ENCODE results near the gene EVX2. TPM values are rescaled to one million over a fixed set of nuclear protein-coding genes. Genes with fewer than 3 reads are reported as not detected.

The EVX2 gene
- total RNA-seq, 3 donors from 2014 or later, result not detected

- intact Hi-C loops (cut with DNase I; ENCODE audit: low total_unique reads), result no loop called here
- no peaks in the 10 kb centered on the region for H3K4me1 ChIP-seq
- H3K4me3 ChIP-seq, result peak overlapping the region; percentile 21 to 62 (median 36)
- peak overlapping the region in 1 of 2 donors; percentile 75 for H3K27ac ChIP-seq
- peaks cover 9 to 100% of the 10 kb centered on the region in 2 donors for H3K27me3 ChIP-seq
- H3K36me3 ChIP-seq, result no peaks in the 10 kb centered on the region
- TF ChIP-seq POLR2AphosphoS5 (IDR thresholded peaks at IDR 0.05) (no peak), POLR2A (IDR thresholded peaks at IDR 0.05) (no peak), CTCF (IDR thresholded peaks at IDR 0.05) (no peak)
- DNase-seq (ENCODE audit: low spot score in 2 of 2), result no peak
- H3K9me3 ChIP-seq, result no peaks in the 10 kb centered on the region
Observed at GRCh38 chr2:176117823-176118371, 34.1 kb upstream of the EVX2 start.

- Histone ChIP-seq H3K27me3 (peaks cover 10 to 100% of the 10 kb centered on the region in 2 donors), H3K9me3 (no peaks in the 10 kb centered on the region), H3K4me3 (peak overlapping the region; percentile 21 to 62 (median 36)), H3K4me1 (no peaks in the 10 kb centered on the region), H3K27ac (peak overlapping the region in 1 of 2 donors; percentile 75), H3K36me3 (no peaks in the 10 kb centered on the region)
- TF ChIP-seq POLR2AphosphoS5 (IDR thresholded peaks at IDR 0.05), result no peak
- TF ChIP-seq CTCF (IDR thresholded peaks at IDR 0.05), result no peak
- no peak for TF ChIP-seq POLR2A (IDR thresholded peaks at IDR 0.05)
- intact Hi-C loops (cut with DNase I; ENCODE audit: low total_unique reads), result no loop called here
- DNase-seq (ENCODE audit: low spot score in 2 of 2), result peak in 1 of 2 donors; percentile 45
Observed at GRCh38 chr2:176117162-176117822, 33.5 kb upstream of the EVX2 start.

- H3K9me3 ChIP-seq, result no peaks in the 10 kb centered on the region
- peak within 1 kb of the TSS; percentile 24 to 62 (median 36) for H3K4me3 ChIP-seq
- intact Hi-C loops (cut with DNase I; ENCODE audit: low total_unique reads), result no loop called here
- TF ChIP-seq POLR2AphosphoS5 (IDR thresholded peaks at IDR 0.05) (no peak), POLR2A (IDR thresholded peaks at IDR 0.05) (no peak), CTCF (IDR thresholded peaks at IDR 0.05) (peak in 1 of 3 donors; percentile 22)
- H3K36me3 ChIP-seq, result no peaks in the 10 kb centered on the region
- DNase-seq (ENCODE audit: low spot score in 2 of 2), result peak in 1 of 2 donors; percentile 60
- peak within 1 kb of the TSS in 1 of 2 donors; percentile 75 for H3K27ac ChIP-seq
- H3K4me1 ChIP-seq, result no peaks in the 10 kb centered on the region
- H3K27me3 ChIP-seq, result peaks cover 12 to 100% of the 10 kb centered on the region in 2 donors
Observed at GRCh38 chr2:176115883-176116813, 32.4 kb upstream of the EVX2 start, which contains the start of gene HOXD10. HOXD10 (plus strand) TSS chr2:176116778; CDS start chr2:176116834, 56 bp downstream.

- no peak for TF ChIP-seq POLR2A (IDR thresholded peaks at IDR 0.05)
- no peak for TF ChIP-seq CTCF (IDR thresholded peaks at IDR 0.05)
- TF ChIP-seq POLR2AphosphoS5 (IDR thresholded peaks at IDR 0.05), result no peak
- peaks cover 12 to 100% of the 10 kb centered on the region in 2 donors for H3K27me3 ChIP-seq
- intact Hi-C loops (cut with DNase I; ENCODE audit: low total_unique reads), result no loop called here
Observed at GRCh38 chr2:176114930-176115625, 31.3 kb upstream of the EVX2 start.

More at GRCh38 chr2:176114930-176115625, 31.3 kb upstream of the EVX2 start:
- peak in 1 of 2 donors; percentile 48 for DNase-seq (ENCODE audit: low spot score in 2 of 2)
- H3K36me3 ChIP-seq, result no peaks in the 10 kb centered on the region
- H3K27ac ChIP-seq, result no peak overlapping the region
- no peaks in the 10 kb centered on the region for H3K9me3 ChIP-seq
- H3K4me3 ChIP-seq, result no peak overlapping the region
- no peaks in the 10 kb centered on the region for H3K4me1 ChIP-seq

Measured in breast epithelium (tissue), 4 donors.